LoVo (cell line): ENCODE measurements around the gene RAPGEF4.

Source experiments
- DNase-seq: peaks from one replicate; pipeline ENCODE4 v3.0.0-alpha.2; 2016; ENCODE audit warnings: low spot score

The RAPGEF4 gene

GRCh38 chr2:172997031-172997430 lies 261.4 kb downstream of the RAPGEF4 start:
- no peak for DNase-seq

- no peak for DNase-seq
These were observed 263.1 kb downstream of the RAPGEF4 start for GRCh38 chr2:172998547-172999272.

GRCh38 chr2:172999641-173000386 lies 264.2 kb downstream of the RAPGEF4 start:
- no peak for DNase-seq

- no peak for DNase-seq
These were observed 266.3 kb downstream of the RAPGEF4 start for GRCh38 chr2:173001664-173002604.

GRCh38 chr2:173002751-173003541 lies 267.3 kb downstream of the RAPGEF4 start:
- DNase-seq = peak; percentile 34

GRCh38 chr2:173008786-173009185 lies 273.1 kb downstream of the RAPGEF4 start:
- no peak for DNase-seq

- no peak for DNase-seq
These were observed 274.6 kb downstream of the RAPGEF4 start for GRCh38 chr2:173010233-173010632.

- DNase-seq = no peak
These were observed 280.8 kb downstream of the RAPGEF4 start for GRCh38 chr2:173016451-173016850.

GRCh38 chr2:173017646-173018420 lies 282.2 kb downstream of the RAPGEF4 start:
- no peak for DNase-seq

- DNase-seq = no peak
These were observed 284.1 kb downstream of the RAPGEF4 start for GRCh38 chr2:173019755-173020154.

- no peak for DNase-seq
These were observed 286.3 kb downstream of the RAPGEF4 start for GRCh38 chr2:173021939-173022371.

GRCh38 chr2:173023718-173024117 lies 288.1 kb downstream of the RAPGEF4 start:
- DNase-seq = no peak

GRCh38 chr2:173026479-173026878 lies 290.8 kb downstream of the RAPGEF4 start:
- DNase-seq = no peak

GRCh38 chr2:173027181-173028128 lies 291.8 kb downstream of the RAPGEF4 start:
- DNase-seq = peak; percentile 75

GRCh38 chr2:173028141-173028540 lies 292.5 kb downstream of the RAPGEF4 start:
- no peak for DNase-seq

GRCh38 chr2:173028671-173029070 lies 293.0 kb downstream of the RAPGEF4 start:
- no peak for DNase-seq

GRCh38 chr2:173030561-173031490 lies 295.2 kb downstream of the RAPGEF4 start:
- DNase-seq = no peak

- no peak for DNase-seq
These were observed 296.4 kb downstream of the RAPGEF4 start for GRCh38 chr2:173032032-173032431.
